OCI-LY3 (cell line): ENCODE data around the gene SMTN.

Source experiments
- EZH2phosphoT487 ChIP-seq: fragments of 200-600 bp; shearing (Covaris generic); IDR thresholded peaks from 2 replicates; pipeline ENCODE4 v1.6.1; 2018; ENCODE audit warnings: antibody characterized with exemption, mixed run types, low read depth
- TF ChIP-seq, protein P1 (sequence below): fragments of 200-600, 300-600 bp; sonication (generic); IDR thresholded peaks from 2 replicates; pipeline ENCODE4 v1.5.1; 2014; ENCODE audit warnings: antibody characterized with exemption, low read length, low read depth

GRCh38 chr22:31153357-31153756 lies 72.2 kb downstream of the SMTN start:
- TF ChIP-seq, protein P1, sequence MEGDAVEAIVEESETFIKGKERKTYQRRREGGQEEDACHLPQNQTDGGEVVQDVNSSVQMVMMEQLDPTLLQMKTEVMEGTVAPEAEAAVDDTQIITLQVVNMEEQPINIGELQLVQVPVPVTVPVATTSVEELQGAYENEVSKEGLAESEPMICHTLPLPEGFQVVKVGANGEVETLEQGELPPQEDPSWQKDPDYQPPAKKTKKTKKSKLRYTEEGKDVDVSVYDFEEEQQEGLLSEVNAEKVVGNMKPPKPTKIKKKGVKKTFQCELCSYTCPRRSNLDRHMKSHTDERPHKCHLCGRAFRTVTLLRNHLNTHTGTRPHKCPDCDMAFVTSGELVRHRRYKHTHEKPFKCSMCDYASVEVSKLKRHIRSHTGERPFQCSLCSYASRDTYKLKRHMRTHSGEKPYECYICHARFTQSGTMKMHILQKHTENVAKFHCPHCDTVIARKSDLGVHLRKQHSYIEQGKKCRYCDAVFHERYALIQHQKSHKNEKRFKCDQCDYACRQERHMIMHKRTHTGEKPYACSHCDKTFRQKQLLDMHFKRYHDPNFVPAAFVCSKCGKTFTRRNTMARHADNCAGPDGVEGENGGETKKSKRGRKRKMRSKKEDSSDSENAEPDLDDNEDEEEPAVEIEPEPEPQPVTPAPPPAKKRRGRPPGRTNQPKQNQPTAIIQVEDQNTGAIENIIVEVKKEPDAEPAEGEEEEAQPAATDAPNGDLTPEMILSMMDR, result no peak
- TF ChIP-seq EZH2phosphoT487, result no peak
